IPS DF 6.9 (cell line): ENCODE data around the gene MRGPRG.

Source experiments
- DNase-seq: peaks from one replicate; pipeline ENCODE4 v3.0.0-alpha.2; 2013; ENCODE audit warnings: low read depth, low spot score
- H3K27ac ChIP-seq: one replicate; pipeline ENCODE4 v1.5.1; 2013; ENCODE audit warnings: low read length, control low read depth
- H3K27me3 ChIP-seq: 2 replicates; pipeline ENCODE4 v1.6.1; 2013; ENCODE audit warnings: mild to moderate bottlenecking, low read length; ENCODE audit not compliant: control insufficient read depth, insufficient read depth
- H3K36me3 ChIP-seq: 2 replicates; pipeline ENCODE4 v1.6.1; 2013; ENCODE audit warnings: low read length; ENCODE audit not compliant: control insufficient read depth, insufficient read depth
- H3K4me1 ChIP-seq: 2 replicates; pipeline ENCODE4 v1.6.1; 2013; ENCODE audit warnings: low read length; ENCODE audit not compliant: control insufficient read depth, insufficient read depth
- H3K4me3 ChIP-seq: 2 replicates; pipeline ENCODE4 v1.5.1; 2013; ENCODE audit warnings: mild to moderate bottlenecking, low read length
- H3K9me3 ChIP-seq: 2 replicates; pipeline ENCODE4 v1.6.1; 2013; ENCODE audit warnings: low read length, inconsistent platforms; ENCODE audit not compliant: control insufficient read depth, insufficient read depth
- WGBS: extraction: QIAGEN DNeasy Blood & Tissue Kit; methylation state at CpG from one replicate; pipeline ENCODE4 v1.1.7; 2013; ENCODE audit warnings: mixed read lengths, missing lambda C conversion rate; ENCODE audit not compliant: insufficient read length, insufficient coverage; 5-methylcytosine and 5-hydroxymethylcytosine counted together

Gene MRGPRG

GRCh38 chr11:3193373-3194015 lies 25.1 kb downstream of the MRGPRG start:
- H3K4me1 ChIP-seq: peaks cover 2% of the 10 kb centered on the region; the same call in 1 of the 2 replicates
- WGBS: no CpG with 5 or more reads among the region's 19 CpGs
- no peak for DNase-seq
- no peaks in the 10 kb centered on the region for H3K27me3 ChIP-seq
- no peak overlapping the region for H3K4me3 ChIP-seq
- H3K9me3 ChIP-seq: no peaks in the 10 kb centered on the region
- H3K36me3 ChIP-seq: no peaks in the 10 kb centered on the region; the same call in 1 of the 2 replicates
- no peak overlapping the region for H3K27ac ChIP-seq

- no peaks in the 10 kb centered on the region for H3K9me3 ChIP-seq
- no CpG with 5 or more reads among the region's 14 CpGs for WGBS
- H3K4me1 ChIP-seq: peaks cover 3% of the 10 kb centered on the region; the same call in 1 of the 2 replicates
- no peak overlapping the region for H3K4me3 ChIP-seq
- no peak overlapping the region for H3K27ac ChIP-seq
- no peaks in the 10 kb centered on the region for H3K27me3 ChIP-seq
- H3K36me3 ChIP-seq: no peaks in the 10 kb centered on the region; the same call in 1 of the 2 replicates
- no peak for DNase-seq
Observed at GRCh38 chr11:3192511-3193372, 25.9 kb downstream of the MRGPRG start.

- no peaks in the 10 kb centered on the region for H3K9me3 ChIP-seq
- WGBS: no CpG with 5 or more reads among the region's 19 CpGs
- H3K4me1 ChIP-seq: peaks cover 3% of the 10 kb centered on the region; the same call in 1 of the 2 replicates
- no peak overlapping the region for H3K27ac ChIP-seq
- DNase-seq: no peak
- H3K36me3 ChIP-seq: no peaks in the 10 kb centered on the region; the same call in 1 of the 2 replicates
- no peaks in the 10 kb centered on the region for H3K27me3 ChIP-seq
- H3K4me3 ChIP-seq: no peak overlapping the region
Observed at GRCh38 chr11:3191586-3192324, 26.9 kb downstream of the MRGPRG start.

- Histone ChIP-seq H3K36me3 (no peaks in the 10 kb centered on the region), H3K9me3 (no peaks in the 10 kb centered on the region), H3K27ac (no peak overlapping the region), H3K27me3 (no peaks in the 10 kb centered on the region), H3K4me1 (peaks cover 3% of the 10 kb centered on the region; the same call in 1 of the 2 replicates), H3K4me3 (no peak overlapping the region)
- no peak for DNase-seq
- WGBS: no CpG with 5 or more reads among the region's 6 CpGs
Observed at GRCh38 chr11:3190600-3190999, 28.0 kb downstream of the MRGPRG start.

GRCh38 chr11:3189886-3190583 lies 28.6 kb downstream of the MRGPRG start:
- WGBS: no CpG with 5 or more reads among the region's 11 CpGs
- H3K27ac ChIP-seq: no peak overlapping the region

GRCh38 chr11:3189196-3189843 lies 29.3 kb downstream of the MRGPRG start:
- DNase-seq: no peak
- no peaks in the 10 kb centered on the region for H3K27me3 ChIP-seq
- H3K27ac ChIP-seq: no peak overlapping the region
- peaks cover 3% of the 10 kb centered on the region; the same call in 1 of the 2 replicates for H3K4me1 ChIP-seq
- H3K9me3 ChIP-seq: no peaks in the 10 kb centered on the region
- no CpG with 5 or more reads among the region's 15 CpGs for WGBS
- H3K4me3 ChIP-seq: no peak overlapping the region
- H3K36me3 ChIP-seq: no peaks in the 10 kb centered on the region

More at GRCh38 chr11:3189886-3190583, 28.6 kb downstream of the MRGPRG start:
- H3K27me3 ChIP-seq: no peaks in the 10 kb centered on the region
- no peaks in the 10 kb centered on the region for H3K9me3 ChIP-seq
- no peak for DNase-seq
- H3K36me3 ChIP-seq: no peaks in the 10 kb centered on the region
- H3K4me1 ChIP-seq: peaks cover 3% of the 10 kb centered on the region; the same call in 1 of the 2 replicates
- no peak overlapping the region for H3K4me3 ChIP-seq

- Histone ChIP-seq H3K27me3 (no peaks in the 10 kb centered on the region), H3K36me3 (no peaks in the 10 kb centered on the region), H3K4me3 (no peak overlapping the region), H3K27ac (no peak overlapping the region), H3K4me1 (peaks cover 3% of the 10 kb centered on the region; the same call in 1 of the 2 replicates), H3K9me3 (no peaks in the 10 kb centered on the region)
- no CpG with 5 or more reads among the region's 17 CpGs for WGBS
- DNase-seq: no peak
Observed at GRCh38 chr11:3188496-3189195, 30.0 kb downstream of the MRGPRG start.

GRCh38 chr11:3186166-3186953 lies 32.3 kb downstream of the MRGPRG start:
- H3K4me3 ChIP-seq: no peak overlapping the region
- no peak overlapping the region for H3K27ac ChIP-seq
- H3K9me3 ChIP-seq: no peaks in the 10 kb centered on the region
- H3K4me1 ChIP-seq: peaks cover 3% of the 10 kb centered on the region; the same call in 1 of the 2 replicates
- no peaks in the 10 kb centered on the region for H3K36me3 ChIP-seq
- H3K27me3 ChIP-seq: no peaks in the 10 kb centered on the region
- no CpG with 5 or more reads among the region's 11 CpGs for WGBS
- no peak for DNase-seq
